LHCN-M2 (cell line): Measurements from ENCODE around the gene TAX1BP3. TPM values are rescaled to one million over a fixed set of nuclear protein-coding genes. Genes with fewer than 3 reads are reported as not detected.
A peak's percentile ranks its signal among the peaks of the same experiment; 100 is the strongest.

ENCODE experiments used
- DNase-seq: peaks from one replicate; pipeline ENCODE4 v3.0.0-alpha.2; 2012; ENCODE audit warnings: low read depth
- total RNA-seq: library from RNA; depleted of rRNA; stranded (reverse); fragments of >200 nt; gene quantifications from 2 replicates; pipeline ENCODE4 v1.2.3, GENCODE V29; 2014

The TAX1BP3 gene
- total RNA-seq, 1 experiment from 2014 or later, result 259 TPM

GRCh38 chr17:3688852-3689261 lies 20.5 kb upstream of the TAX1BP3 start:
- no peak for DNase-seq

- no peak for DNase-seq
Measured at GRCh38 chr17:3688027-3688553, 19.7 kb upstream of the TAX1BP3 start.

GRCh38 chr17:3685174-3685573 lies 16.8 kb upstream of the TAX1BP3 start:
- DNase-seq, result no peak

DNA sequence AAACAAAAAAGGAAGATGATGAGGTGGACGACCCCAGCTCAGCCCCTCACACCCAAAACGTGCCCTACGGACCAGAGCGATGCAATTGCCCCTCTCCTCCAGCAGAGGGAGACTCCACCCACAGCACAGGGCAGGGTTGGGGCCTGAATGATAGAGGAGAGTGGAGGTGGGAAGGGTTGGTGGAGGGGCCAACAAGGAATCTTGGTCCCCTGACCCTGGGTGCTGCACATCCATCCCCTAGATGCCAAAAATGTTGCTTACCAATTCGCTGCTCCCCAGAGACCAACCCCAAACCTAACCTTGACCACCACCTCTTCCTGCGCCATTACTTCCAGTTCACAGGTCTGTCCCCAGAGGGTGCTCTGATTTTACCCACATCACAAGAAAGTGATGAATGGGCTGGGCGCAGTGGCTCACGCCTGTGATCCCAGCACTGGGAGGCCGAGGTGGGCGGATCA lies 14.7 kb upstream of the TAX1BP3 start:
- peak; percentile 21 for DNase-seq

GRCh38 chr17:3682033-3682432 lies 13.7 kb upstream of the TAX1BP3 start:
- DNase-seq, result no peak

- DNase-seq, result no peak
Measured at GRCh38 chr17:3681565-3681964, 13.2 kb upstream of the TAX1BP3 start.

DNA sequence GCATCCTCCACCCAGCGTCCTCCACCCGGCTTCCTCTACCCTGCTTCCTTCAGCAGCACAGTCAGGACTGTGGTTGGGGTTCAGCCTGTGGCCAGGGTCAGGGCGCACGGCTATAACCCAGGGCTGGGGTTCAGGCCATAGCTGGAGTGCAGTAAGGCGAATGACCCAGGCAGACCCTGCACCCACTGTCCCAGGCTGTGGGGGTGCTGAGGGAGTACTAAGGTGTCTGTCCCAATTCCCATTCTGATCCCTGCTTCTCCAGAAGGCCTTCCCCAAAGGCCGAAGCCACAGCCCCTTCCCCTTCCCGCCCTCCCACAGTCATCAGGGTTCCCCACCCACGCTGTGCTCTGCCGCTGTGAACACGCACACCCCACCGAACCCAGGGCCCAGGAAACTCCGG lies 12.7 kb upstream of the TAX1BP3 start:
- DNase-seq, result no peak

DNA sequence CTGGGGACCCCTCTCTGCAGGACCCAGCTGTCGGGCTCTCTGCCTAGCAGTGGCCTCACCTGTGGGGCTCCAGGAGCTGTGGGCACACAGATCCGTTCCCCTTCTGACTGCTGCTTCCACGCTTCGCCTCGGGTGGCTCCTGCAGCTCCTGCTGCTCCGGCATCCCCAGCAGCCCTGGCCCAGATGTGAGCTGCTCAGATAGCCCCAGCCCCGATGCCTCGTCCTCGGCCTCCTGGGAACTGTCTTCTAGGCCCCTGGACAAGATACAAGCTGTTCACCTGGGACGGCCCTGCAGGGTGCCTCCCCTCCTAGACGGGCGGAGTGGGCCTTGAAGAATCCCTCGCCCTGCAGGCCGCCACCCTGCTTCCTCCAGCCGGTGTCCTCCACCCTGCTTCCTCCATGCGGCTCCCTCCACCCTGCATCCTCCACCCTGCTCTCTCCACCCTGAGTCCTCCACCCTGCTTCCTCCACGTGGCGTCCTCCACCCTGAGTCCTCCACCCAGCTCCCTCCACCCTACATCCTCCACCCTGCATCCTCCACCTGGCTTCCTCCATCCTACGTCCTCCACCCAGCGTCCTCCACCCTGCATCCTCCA lies 11.3 kb upstream of the TAX1BP3 start:
- DNase-seq, result no peak

- DNase-seq, result no peak
Measured at GRCh38 chr17:3678821-3679530, 10.6 kb upstream of the TAX1BP3 start.

GRCh38 chr17:3678095-3678820 lies 9.9 kb upstream of the TAX1BP3 start:
- no peak for DNase-seq

DNA sequence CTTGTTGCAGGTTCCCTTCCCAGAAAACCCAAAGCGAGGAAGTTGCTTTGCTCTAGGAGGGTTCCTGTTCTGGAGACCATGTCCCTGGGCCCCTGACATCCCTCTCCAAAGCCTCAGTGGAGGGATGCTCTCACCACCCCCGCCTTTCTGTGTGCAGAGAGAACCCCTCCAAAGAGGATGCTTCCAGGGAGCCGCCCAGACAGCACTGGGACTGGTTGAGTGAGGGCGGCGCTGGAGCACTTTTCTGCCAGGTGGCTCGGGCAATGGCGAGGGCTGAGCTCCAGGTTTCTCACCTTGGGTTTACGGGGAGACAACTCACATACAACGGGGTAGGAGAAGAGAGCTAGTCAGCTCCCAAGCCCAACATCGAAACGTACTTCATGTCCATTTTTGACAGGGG lies 7.5 kb upstream of the TAX1BP3 start:
- no peak for DNase-seq

DNA sequence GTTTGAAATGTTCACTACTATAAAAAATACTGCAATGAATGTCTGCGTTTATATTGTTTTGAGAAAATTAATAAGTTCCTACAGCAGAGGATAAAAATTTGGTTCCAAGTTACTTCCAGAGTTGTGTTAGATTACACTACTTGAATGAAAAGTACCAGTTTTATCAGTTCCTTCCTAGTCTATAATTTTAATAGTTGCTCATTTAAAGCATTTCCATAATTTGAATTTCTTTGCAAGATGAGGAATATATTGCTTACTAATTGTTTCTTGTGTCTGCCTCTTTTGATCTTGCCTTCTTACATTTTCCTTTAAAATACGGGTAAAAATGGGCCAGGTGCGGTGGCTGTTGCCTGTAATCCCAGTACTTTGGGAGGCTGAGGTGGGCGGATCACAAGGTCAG lies 4.2 kb upstream of the TAX1BP3 start:
- DNase-seq, result no peak

GRCh38 chr17:3669548-3669947 lies 1.2 kb upstream of the TAX1BP3 start:
- DNase-seq, result no peak

- DNase-seq, result no peak
Measured at GRCh38 chr17:3669085-3669347, 638 bp upstream of the TAX1BP3 start.

GRCh38 chr17:3667366-3668278 lies 756 bp downstream of the TAX1BP3 start:
- DNase-seq, result peak; percentile 85

- no peak for DNase-seq
Measured at GRCh38 chr17:3666516-3666915, 1.9 kb downstream of the TAX1BP3 start.

- no peak for DNase-seq
Measured at GRCh38 chr17:3665834-3666233, 2.5 kb downstream of the TAX1BP3 start.

- no peak for DNase-seq
Measured at GRCh38 chr17:3663102-3664011, 5.0 kb downstream of the TAX1BP3 start.

DNA sequence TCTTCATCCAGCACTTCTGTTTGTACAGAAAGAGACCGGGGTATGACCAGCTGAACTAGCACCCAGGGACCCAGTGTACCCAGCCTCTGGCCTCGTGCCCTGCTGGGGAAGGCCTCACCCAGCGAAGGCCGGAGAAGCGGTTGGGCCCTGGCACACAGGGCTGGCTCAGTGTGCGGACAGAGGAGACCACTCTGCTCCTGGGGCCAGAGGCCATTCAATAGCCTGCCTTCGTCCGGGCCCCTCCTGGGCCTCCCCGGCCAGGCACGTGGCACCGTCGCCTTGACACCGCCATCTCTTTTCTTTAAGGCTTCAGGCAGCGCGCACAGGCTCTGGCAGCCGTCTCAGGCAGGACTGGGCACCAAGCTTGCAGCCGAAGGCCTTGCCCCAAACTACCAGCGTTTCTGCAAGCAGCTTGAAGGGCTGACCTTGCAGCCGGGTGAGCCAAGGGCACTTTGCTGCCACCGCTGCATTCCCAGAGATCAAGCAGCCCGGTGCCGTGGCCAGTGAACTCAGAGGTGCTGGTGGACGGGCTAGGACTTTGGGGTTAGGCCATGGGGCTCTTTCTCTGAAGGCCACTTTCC lies 8.0 kb downstream of the TAX1BP3 start:
- no peak for DNase-seq

GRCh38 chr17:3659541-3660111 lies 8.8 kb downstream of the TAX1BP3 start:
- peak; percentile 85 for DNase-seq
